GM18499 (cell line): ENCODE measurements around the gene SNRK.

Experiments
- ATAC-seq: cut with Tn5 transposase; IDR thresholded peaks from one replicate; pipeline ENCODE4 v1.9.1; 2021; ENCODE audit warnings: moderate number of reproducible peaks; ENCODE audit not compliant: insufficient read depth, unreplicated experiment

The SNRK gene

GRCh38 chr3:43268636-43269035 lies 17.7 kb upstream of the SNRK start:
- no peak for ATAC-seq

- no peak for ATAC-seq
Measured at GRCh38 chr3:43270078-43270477, 16.3 kb upstream of the SNRK start.

- ATAC-seq: no peak
Measured at GRCh38 chr3:43273416-43273815, 12.9 kb upstream of the SNRK start.

- no peak for ATAC-seq
Measured at GRCh38 chr3:43279082-43279481, 7.3 kb upstream of the SNRK start.

- ATAC-seq: no peak
Measured at GRCh38 chr3:43279532-43279931, 6.8 kb upstream of the SNRK start.

- no peak for ATAC-seq
Measured at GRCh38 chr3:43281020-43281419, 5.3 kb upstream of the SNRK start.

GRCh38 chr3:43284171-43284570 lies 2.2 kb upstream of the SNRK start:
- no peak for ATAC-seq

- no peak for ATAC-seq
Measured at GRCh38 chr3:43285644-43286043, 696 bp upstream of the SNRK start.

- ATAC-seq: no peak
Measured at GRCh38 chr3:43286841-43287499, 630 bp downstream of the SNRK start.

GRCh38 chr3:43287500-43287873 lies 1.1 kb downstream of the SNRK start:
- ATAC-seq: no peak

- peak; percentile 40 for ATAC-seq
Measured at GRCh38 chr3:43288366-43288765, 2.0 kb downstream of the SNRK start.

GRCh38 chr3:43288850-43289249 lies 2.5 kb downstream of the SNRK start:
- ATAC-seq: no peak

- ATAC-seq: no peak
Measured at GRCh38 chr3:43289401-43289800, 3.1 kb downstream of the SNRK start.

GRCh38 chr3:43289841-43290470 lies 3.6 kb downstream of the SNRK start:
- no peak for ATAC-seq

GRCh38 chr3:43290956-43291355 lies 4.6 kb downstream of the SNRK start:
- ATAC-seq: no peak

GRCh38 chr3:43291546-43291945 lies 5.2 kb downstream of the SNRK start:
- no peak for ATAC-seq

- ATAC-seq: no peak
Measured at GRCh38 chr3:43294975-43295374, 8.6 kb downstream of the SNRK start.

- ATAC-seq: no peak
Measured at GRCh38 chr3:43296565-43296964, 10.2 kb downstream of the SNRK start.

GRCh38 chr3:43298292-43298691 lies 12.0 kb downstream of the SNRK start:
- no peak for ATAC-seq

- no peak for ATAC-seq
Measured at GRCh38 chr3:43298761-43299160, 12.4 kb downstream of the SNRK start.

GRCh38 chr3:43302116-43302880 lies 16.0 kb downstream of the SNRK start:
- ATAC-seq: no peak

GRCh38 chr3:43304126-43304525 lies 17.8 kb downstream of the SNRK start:
- no peak for ATAC-seq
